SK-N-MC (cell line): ENCODE measurements around the gene DDX59.

Experiments used
- EZH2 ChIP-seq: fragments of 200-600 bp; sonication (generic); IDR thresholded peaks from one replicate; pipeline ENCODE4 v1.6.1; 2017; ENCODE audit warnings: antibody characterized with exemption
- FOXP2 ChIP-seq: optimal IDR thresholded peaks from 2 replicates; pipeline ENCODE3; 2011; ENCODE audit warnings: mild to moderate bottlenecking, moderate library complexity; ENCODE audit not compliant: insufficient read depth; ENCODE audit errors: extremely low read length, control extremely low read depth
- POLR2AphosphoS5 ChIP-seq: IDR thresholded peaks from 2 replicates; pipeline ENCODE4 v1.6.1; 2012; ENCODE audit warnings: mild to moderate bottlenecking, low read depth, low read length, borderline replicate concordance

DNA sequence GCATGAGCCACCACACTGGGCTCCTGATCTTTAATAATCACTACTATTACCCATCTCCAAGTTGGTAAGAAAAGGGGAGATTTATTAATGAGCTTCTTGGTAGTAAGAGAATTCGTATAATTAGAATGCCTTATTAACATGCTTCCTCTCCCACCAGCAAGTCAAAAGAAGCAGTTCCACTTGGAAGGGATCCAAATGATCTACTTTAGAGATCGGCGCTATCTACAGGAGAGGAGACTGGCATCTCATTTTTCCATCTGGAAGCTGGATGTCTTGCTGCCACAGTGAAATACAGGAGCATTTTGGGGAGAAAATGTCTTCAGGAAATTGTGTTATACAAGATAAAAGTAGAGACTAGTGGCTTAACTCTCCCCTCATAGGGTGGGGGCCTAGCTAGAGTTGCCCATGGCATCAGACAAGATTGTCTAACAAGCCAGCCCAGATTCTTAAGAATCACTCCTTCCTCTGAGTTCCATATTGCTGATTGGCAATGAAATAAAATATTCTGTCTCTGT is 35.3 kb upstream of the DDX59 start:
- TF ChIP-seq EZH2 (no peak), POLR2AphosphoS5 (no peak), FOXP2 (no peak)
